ENCODE results near the gene DGAT2.

DGAT2 gene

DNA sequence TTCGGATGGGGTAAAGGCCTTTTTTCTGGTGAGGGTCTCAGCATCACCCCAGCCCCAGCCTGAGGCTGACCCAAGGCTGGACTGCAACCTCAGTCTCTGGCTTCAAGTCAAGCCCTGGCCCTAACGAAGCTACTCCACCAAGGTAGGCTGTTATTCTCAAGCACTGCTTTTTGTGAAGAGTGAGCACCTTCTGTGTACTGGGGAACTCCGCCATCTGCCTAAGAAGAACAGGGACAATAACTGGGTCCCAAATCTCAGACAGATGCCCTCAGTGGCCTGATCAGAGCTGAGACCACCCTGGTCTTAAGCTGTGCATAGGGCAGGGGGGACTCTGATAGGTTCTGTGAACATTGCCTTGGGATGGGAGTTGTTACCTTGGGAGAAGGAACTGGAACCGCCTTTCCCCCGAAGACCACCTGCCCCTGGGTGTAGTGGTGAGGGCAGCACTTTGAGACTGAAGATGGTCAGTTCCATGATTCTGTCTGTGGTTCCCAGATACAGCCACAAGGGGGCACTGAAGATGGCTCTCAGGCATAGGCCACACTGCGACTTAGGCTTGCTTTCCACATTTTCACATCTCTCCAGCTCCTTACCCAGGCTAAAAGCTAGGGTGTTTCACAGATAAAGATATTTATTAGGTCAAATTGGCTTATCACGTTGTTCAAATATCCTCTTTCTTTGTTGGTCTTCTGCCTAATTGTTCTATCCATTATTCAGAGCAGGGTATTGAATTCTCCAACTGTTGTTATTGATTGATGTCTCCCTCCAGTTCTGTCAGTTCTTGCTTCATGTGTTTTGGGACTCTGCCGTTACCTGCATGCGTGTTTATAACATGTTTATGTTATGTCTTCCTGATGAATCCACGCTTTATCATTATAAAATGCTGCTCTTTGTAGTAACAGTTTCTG, 34.6 kb downstream of the DGAT2 start:
- DNase-seq: peak; percentile 65

- DNase-seq: no peak
Measured at GRCh38 chr11:75809111-75809510, 40.5 kb downstream of the DGAT2 start.

- no peak for DNase-seq
Measured at GRCh38 chr11:75809991-75810390, 41.4 kb downstream of the DGAT2 start.

- no peak for DNase-seq
Measured at GRCh38 chr11:75810637-75811390, 42.2 kb downstream of the DGAT2 start.

DNA sequence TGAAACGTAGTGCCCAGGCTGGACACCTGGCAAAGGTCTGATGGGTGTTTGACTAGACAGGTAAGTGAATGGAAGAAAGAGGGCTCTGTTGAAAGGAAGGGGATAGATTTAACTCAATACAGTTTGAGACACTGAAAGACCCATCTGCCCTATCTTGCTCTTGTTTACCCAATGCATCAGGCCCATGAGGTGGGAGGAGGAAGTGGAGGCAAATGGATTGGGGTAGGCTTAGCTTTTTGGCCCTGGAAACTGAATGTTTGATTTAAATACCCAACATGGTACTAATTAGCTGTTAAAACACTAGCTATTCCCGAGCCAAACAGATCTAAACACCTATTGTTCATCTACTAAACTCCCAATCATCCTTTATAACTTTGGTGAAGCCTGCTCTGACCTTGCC, 42.9 kb downstream of the DGAT2 start:
- no peak for DNase-seq

GRCh38 chr11:75812542-75813040, 44.0 kb downstream of the DGAT2 start:
- no peak for DNase-seq

- DNase-seq: no peak
Measured at GRCh38 chr11:75813124-75813523, 44.5 kb downstream of the DGAT2 start.

GRCh38 chr11:75813622-75814039, 45.1 kb downstream of the DGAT2 start:
- no peak for DNase-seq

DNA sequence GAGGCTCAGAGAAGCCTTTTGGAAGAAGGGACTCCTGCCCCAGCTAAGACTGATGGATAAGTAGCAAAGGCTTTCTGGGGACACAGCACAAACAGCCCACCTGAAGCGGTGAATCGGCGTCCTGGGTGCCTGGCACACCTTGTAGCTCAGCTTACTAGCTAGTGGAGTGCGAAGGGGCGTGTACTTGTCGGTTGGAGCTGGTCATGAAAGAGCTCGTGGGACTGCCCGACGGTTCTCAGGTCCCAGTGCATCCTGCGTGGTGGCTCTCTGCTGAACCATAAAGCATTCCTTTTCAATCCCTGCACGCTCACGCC, 45.7 kb downstream of the DGAT2 start:
- DNase-seq: peak; percentile 95

GRCh38 chr11:75814677-75815344, 46.2 kb downstream of the DGAT2 start, which contains the start of gene UVRAG:
Gene UVRAG, plus strand, starts transcription at chr11:75815210. Its CDS starts 198 bp downstream, at chr11:75815408.
- DNase-seq: peak; percentile 99

- no peak for DNase-seq
Measured at GRCh38 chr11:75815345-75816168, 47.0 kb downstream of the DGAT2 start.

DNA sequence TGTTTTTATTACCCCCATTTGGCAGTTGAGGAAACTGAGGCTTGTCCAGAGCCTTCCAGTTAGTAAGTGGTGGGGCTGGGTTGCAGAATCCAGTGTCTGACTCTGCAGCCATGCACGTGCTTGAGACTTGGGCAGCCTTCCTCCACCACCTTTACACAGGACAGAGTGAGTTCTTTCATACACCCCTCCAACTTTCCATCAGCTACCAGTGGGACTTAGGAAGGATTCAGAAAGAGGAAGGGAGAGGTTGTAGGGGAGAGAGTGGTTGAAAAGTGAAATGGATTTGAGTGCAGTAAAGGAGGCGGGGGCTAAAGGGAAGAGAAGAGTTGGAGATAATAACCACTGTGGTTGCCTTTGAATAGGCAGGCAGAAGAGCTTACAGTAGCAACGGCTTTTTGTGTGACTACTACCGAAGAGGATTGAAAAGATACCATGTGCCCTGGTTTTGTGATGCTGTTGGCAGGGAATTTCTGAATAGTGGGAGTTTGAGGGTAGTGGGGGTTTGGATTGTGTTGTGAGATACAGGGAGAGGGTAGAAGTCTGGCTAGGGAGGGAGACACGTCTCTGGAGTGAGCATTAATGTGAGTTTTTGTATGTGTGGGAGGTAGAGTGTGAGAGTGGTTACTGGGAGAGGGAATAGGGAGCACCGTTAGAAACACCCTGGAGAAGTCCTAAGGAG, 48.1 kb downstream of the DGAT2 start:
- no peak for DNase-seq

GRCh38 chr11:75820645-75821044, 52.1 kb downstream of the DGAT2 start:
- no peak for DNase-seq

DNA sequence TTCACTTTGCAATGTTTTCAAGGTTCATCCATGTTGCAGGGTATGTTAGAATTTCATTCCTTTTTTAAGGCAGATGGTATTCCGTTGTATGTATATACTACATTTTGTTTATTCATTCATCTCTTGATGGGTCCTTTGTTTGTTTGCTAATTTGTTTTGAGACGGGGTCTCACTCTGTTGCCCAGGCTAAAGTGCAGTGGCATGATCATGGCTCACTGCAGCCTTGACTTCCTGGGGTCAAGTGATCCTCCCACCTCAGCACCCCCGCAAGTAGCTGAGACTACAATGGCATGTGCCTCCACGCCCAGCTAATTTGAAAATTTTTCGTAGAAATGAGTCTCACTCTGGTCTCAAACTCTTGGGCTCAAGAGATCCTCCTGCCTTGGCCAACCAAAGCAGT, 52.6 kb downstream of the DGAT2 start:
- DNase-seq: no peak

- DNase-seq: no peak
Measured at GRCh38 chr11:75822541-75822940, 54.0 kb downstream of the DGAT2 start.

DNA sequence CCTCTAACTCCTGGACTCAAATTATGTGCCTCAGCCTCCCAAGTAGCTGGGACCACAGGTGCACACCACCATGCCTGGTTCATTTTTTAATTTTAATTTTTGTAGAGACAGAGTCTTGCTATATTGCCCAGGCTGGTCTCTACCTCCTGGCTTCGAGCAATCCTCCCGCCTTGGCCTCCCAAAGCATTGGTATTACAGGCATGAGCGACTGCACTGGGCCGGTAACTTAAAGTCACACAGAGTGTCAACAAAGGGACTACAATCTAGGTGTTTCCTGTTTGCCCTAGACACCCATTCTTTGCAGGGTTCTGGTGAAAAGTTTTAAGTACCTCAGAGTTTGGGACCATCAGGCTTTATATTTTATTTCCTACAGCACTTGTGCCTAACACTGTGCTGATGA, 54.8 kb downstream of the DGAT2 start:
- no peak for DNase-seq

DNA sequence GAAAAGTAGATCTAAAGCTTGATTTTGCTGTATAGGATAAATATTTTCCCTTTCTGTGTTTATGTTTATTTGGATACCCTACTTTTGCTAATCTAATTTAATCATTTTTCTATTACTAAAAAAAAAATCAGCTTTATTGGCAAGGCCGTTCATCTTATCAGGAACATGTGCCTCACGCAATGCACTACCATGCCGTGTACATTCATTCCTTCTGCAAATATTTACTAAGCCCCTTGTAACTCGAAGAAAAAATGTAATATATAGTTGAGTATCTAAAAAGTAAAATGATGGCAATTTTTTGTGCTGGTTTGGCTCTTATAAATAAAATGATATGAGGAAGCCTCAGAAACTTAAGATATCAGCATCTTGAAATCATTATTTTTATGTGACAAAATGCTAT, 55.4 kb downstream of the DGAT2 start:
- no peak for DNase-seq

GRCh38 chr11:75826461-75827230, 58.1 kb downstream of the DGAT2 start:
- no peak for DNase-seq

DNA sequence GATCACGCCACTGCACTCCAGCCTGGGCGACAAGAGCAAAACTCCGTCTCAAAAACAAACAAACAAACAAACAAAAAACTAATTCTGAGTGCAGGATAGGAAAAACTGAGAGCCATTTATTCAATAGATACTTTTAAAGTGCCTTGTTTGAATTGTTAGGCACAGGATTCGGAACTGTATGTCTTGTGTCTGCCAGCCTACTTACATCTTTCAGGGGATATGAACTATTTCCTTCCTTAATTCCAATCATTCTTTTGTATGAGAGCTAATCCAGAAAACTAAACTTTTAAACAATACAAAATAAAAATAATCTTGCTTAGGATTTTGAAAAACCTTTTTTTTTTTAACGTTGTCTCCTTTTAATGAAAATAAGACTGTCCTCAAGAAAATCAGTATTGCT, 59.0 kb downstream of the DGAT2 start:
- DNase-seq: no peak

DNA sequence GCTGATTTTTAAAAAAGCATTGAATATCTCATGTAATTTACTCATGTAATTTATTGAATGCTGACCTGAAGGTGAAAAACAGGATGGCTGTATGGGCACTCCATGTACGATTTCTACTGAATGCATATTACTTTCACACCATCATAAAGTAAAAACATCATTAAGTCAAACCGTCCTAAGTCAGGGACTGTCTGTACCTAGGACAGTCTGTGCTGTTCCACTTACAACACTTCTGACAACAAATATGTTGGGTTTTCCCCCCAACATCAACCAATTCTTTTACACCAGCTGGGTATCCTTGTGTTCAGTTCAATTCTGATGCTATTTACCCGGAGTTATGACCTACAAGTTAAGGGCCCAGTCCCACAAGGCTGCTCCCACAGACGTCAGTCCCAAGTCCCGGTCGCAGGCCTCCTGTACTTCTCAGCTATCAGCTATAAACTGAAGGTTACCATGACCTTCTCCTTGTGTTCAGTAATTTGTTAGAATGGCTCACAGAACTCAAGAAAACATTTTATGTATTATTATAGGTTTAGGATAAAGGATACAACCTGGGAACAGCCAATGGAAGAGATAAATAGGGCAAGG, 63.4 kb downstream of the DGAT2 start:
- DNase-seq: no peak

DNA sequence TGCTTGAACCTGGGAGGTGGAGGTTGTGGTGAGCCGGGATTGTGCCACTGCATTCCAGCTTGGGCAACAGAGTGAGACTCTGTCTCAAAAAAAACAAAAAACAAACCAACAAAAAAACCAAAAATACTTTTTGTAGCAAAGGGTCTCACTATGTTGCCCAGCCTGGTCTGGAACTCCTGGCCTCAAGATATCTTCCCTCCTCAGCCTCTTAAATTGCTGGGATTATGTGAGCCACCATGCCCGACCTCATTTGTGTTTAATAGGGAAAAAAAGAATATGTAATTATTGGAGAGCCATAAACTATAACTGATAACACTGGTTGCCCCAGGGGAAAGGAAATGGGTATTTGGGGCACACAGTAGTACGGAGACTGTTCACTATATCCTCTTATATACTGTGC, 66.2 kb downstream of the DGAT2 start:
- no peak for DNase-seq

Data from NCI-H510A treated with DMSO at 0.1 percent for 48 hours (cell line).